ENCODE results near the gene BPIFA2.

DNA sequence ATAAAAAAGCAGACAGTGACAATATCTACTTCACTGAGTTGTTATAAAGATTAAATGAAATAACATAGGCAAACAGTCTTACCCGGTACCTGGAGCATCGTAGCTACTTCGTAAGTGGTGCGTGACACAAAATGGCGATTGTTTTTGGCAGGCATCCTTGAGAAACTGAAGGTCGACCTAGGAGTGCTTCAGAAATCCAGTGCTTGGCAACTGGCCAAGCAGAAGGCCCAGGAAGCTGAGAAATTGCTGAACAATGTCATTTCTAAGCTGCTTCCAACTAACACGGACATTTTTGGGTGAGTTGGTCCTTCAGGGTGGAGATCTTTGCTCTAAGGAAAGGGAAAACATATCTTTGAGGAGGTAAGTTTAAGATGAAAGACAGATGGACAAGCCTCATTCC lies 4.8 kb downstream of the BPIFA2 start:
- no peak for TF ChIP-seq SRF (IDR thresholded peaks at IDR 0.05; ENCODE audit: low read depth)
- TF ChIP-seq POLR2AphosphoS5 (IDR thresholded peaks at IDR 0.05; ENCODE audit: low read depth, low read length): no peak
- no peak for TF ChIP-seq CEBPB (IDR thresholded peaks at IDR 0.05; ENCODE audit: low read depth)
- TF ChIP-seq TCF7L2 (IDR thresholded peaks at IDR 0.05; ENCODE audit: borderline replicate concordance, extremely low read depth, insufficient read depth, insufficient read length): no peak
- no peak for TF ChIP-seq ZFX (IDR thresholded peaks at IDR 0.05)
- TF ChIP-seq YY1 (IDR thresholded peaks at IDR 0.05; ENCODE audit: extremely low read depth, insufficient replicate concordance, low read depth, low read length): no peak
- no peak for TF ChIP-seq POLR2A (IDR thresholded peaks at IDR 0.05; ENCODE audit: borderline replicate concordance, extremely low read depth, insufficient read depth, insufficient read length)
- TF ChIP-seq, protein P1, sequence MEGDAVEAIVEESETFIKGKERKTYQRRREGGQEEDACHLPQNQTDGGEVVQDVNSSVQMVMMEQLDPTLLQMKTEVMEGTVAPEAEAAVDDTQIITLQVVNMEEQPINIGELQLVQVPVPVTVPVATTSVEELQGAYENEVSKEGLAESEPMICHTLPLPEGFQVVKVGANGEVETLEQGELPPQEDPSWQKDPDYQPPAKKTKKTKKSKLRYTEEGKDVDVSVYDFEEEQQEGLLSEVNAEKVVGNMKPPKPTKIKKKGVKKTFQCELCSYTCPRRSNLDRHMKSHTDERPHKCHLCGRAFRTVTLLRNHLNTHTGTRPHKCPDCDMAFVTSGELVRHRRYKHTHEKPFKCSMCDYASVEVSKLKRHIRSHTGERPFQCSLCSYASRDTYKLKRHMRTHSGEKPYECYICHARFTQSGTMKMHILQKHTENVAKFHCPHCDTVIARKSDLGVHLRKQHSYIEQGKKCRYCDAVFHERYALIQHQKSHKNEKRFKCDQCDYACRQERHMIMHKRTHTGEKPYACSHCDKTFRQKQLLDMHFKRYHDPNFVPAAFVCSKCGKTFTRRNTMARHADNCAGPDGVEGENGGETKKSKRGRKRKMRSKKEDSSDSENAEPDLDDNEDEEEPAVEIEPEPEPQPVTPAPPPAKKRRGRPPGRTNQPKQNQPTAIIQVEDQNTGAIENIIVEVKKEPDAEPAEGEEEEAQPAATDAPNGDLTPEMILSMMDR (IDR thresholded peaks at IDR 0.05 in 2 of 3, conservative IDR thresholded peaks at IDR 0.05 in 1 of 3; ENCODE audit: borderline replicate concordance in 1 of 3, insufficient read depth in 1 of 3, low read depth in 2 of 3, low read length in 2 of 3): no peak
- TF ChIP-seq EZH2 (IDR thresholded peaks at IDR 0.05): no peak
- TF ChIP-seq SP1 (IDR thresholded peaks at IDR 0.05; ENCODE audit: low read depth): no peak
